Fibroblast of the conjunctiva (primary cell): Measurements from ENCODE around the gene POU4F1.

Experiments
- DNase-seq: peaks from one replicate; pipeline ENCODE4 v3.0.0-alpha.2; 2010; ENCODE audit warnings: low read depth

The POU4F1 gene

DNA sequence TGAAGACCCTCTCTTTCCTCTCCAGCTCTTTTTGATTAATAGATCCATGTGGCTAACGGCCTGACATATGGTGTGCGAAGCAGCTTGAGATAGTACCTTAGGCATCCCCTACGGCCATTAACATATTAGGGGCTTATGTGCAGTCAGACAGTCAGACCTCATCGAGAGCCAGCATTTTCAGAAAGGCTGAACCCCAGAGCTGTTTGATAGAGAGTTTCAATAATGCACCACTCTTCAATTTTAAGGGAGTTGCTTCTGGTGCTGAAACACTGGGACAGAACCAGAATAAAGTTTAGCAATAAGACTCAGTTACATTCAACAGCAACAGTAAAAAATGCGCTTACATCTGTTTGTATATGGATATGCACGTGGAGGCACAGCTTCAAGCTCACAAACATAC is 10.8 kb downstream of the POU4F1 start:
- no peak for DNase-seq

DNA sequence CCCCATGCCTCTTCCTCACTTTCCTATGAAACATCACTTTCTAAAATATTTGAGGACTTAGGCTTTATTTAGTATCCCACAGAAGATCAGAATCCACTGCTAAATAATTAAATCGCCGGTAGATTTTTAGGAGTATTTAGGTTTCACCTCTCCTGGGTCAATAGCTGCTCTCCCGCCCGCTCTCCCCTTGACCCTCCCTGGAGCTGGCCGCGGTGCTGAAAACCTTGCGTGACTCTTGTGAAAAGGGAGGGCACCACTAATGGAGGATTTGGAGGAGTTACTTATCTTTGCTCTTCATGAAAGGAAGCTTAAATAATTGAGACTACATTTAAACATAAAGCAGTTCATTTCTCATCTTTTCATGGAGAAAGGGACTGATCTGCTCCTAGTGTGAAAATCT is 14.1 kb downstream of the POU4F1 start:
- DNase-seq: no peak

GRCh38 chr13:78587395-78587794 is 16.0 kb downstream of the POU4F1 start:
- DNase-seq: no peak

DNA sequence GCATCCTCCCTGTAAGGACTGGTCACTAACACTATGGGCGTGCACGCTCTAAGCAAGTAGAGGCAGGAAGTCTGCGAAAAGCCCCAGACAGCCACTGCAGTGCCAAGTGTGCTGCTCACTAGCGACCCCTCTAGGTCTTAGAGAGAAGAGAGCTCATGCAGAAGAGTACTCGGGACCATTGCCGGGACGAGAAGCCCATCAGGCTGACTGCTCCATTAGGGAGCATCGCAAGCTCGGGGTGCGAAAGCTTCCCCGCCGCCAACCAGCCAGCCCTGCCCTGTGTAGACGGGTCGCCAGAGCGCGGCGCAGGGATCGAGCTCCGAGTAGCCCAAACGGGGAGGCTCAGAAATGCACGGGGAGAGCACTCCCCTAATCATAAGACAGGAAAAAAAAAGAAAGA is 16.6 kb downstream of the POU4F1 start:
- DNase-seq: no peak

GRCh38 chr13:78576261-78576660 is 27.1 kb downstream of the POU4F1 start:
- DNase-seq: no peak

DNA sequence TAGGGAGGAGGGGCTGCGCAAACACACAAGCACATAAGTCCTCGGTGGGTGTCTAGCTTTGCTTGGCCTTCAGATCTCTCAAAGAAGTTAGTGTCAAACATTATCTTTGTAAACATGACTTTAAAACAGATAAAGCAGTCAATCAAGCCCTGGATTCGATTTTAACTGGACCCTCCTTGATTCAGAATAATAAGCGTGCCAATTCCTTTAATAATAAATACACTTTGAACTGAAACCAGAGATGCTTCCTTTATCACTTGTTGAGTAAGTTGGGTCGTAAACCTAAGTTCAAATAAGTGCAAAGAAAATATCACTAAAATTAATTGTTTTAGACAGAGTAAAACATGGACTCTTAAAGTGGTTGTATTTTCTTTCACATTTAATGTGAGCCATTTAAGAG is 30.9 kb downstream of the POU4F1 start:
- no peak for DNase-seq

- DNase-seq: no peak
These were observed 34.3 kb downstream of the POU4F1 start for GRCh38 chr13:78569029-78569428.

DNA sequence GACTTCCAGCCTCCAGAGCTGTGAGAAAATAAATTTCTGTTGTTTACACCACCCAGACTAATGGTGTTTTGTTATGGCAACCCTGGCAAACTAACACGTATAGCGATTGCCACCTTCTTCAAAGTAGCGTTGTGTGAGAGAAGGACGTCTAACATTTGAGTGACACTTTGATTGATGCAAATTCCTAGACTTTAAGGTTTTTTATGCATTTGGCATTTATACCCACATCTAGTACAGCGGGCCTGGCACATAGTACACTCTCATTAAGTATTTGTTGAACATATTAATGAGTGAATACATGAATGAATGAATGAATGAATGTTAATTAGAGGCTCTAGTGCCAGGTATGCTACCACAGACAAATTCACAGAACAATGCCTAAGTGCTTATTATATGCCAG is 36.7 kb downstream of the POU4F1 start:
- no peak for DNase-seq

DNA sequence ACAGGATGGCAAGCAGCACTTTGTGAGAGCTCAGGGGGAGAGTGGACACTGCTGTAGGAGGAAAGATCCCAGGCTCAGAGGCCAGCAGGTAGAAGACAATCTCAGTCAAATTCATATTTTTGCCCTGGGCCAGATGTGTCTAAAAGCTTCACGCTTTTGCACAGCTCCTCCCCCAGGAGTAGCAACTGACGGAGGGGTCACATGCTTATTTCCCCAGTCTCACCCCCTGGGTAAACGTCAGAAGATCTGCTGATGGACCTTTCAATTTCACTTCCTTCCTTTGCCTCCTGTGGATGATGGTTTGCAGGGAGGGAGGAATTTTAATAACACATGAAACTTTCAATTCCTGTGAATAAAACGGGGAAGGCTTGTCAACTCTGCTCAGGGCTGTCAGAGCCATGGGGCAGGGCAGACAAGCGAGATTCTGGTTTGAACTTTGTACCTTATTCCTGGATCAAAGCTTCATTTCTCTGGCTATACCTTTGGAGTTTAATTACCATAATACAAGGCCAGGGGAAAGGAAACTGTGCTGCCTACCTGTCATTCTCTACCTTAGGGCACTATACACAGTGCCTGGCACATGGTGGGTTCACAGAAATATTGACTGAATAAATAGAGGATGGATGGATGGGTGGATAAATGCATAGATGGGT is 41.0 kb downstream of the POU4F1 start:
- no peak for DNase-seq
